ENCODE results near the gene CD59. TPM values are rescaled to one million over a fixed set of nuclear protein-coding genes. Genes with fewer than 3 reads are reported as not detected.
A peak's percentile ranks its signal among the peaks of the same experiment; 100 is the strongest.

Gene CD59
- total and polyA plus RNA-seq, 5 experiments from 2014 or later = 36.2 to 66.8 (median 53.7) TPM

GRCh38 chr11:33706966-33707365 lies 29.3 kb downstream of the CD59 start:
- Mint-ChIP-seq H3K9me3 (no peaks in the 10 kb centered on the region), H3K36me3 (peaks cover 0 to 21% (median 6%) of the 10 kb centered on the region in 3 donors), H3K4me3 (no peak overlapping the region), H3K4me1 (peaks cover 0 to 6% (median 3%) of the 10 kb centered on the region in 4 donors), H3K27ac (no peak overlapping the region), H3K27me3 (no peaks in the 10 kb centered on the region)
- POLR2A ChIA-PET = no interaction called here
- DNase-seq (no peak), ATAC-seq (no peak)

- H3K27ac Mint-ChIP-seq = no peak overlapping the region
- H3K4me3 Mint-ChIP-seq = no peak overlapping the region
- ATAC-seq (no peak), DNase-seq (no peak)
- no peaks in the 10 kb centered on the region for H3K9me3 Mint-ChIP-seq
- POLR2A ChIA-PET = no interaction called here
- H3K27me3 Mint-ChIP-seq = no peaks in the 10 kb centered on the region
- peaks cover under 1 to 9% (median 5%) of the 10 kb centered on the region in 4 donors for H3K4me1 Mint-ChIP-seq
- peaks cover 0 to 21% (median 6%) of the 10 kb centered on the region in 3 donors for H3K36me3 Mint-ChIP-seq
Observed at GRCh38 chr11:33706546-33706945, 29.7 kb downstream of the CD59 start.

- peaks cover 12 to 24% (median 17%) of the 10 kb centered on the region in 4 donors for H3K4me1 Mint-ChIP-seq
- H3K9me3 Mint-ChIP-seq = no peaks in the 10 kb centered on the region
- ATAC-seq (no peak), DNase-seq (no peak)
- H3K27me3 Mint-ChIP-seq = no peaks in the 10 kb centered on the region
- POLR2A ChIA-PET = no interaction called here
- peaks cover 0 to 11% (median 6%) of the 10 kb centered on the region in 3 donors for H3K36me3 Mint-ChIP-seq
- no peak overlapping the region for H3K4me3 Mint-ChIP-seq
- no peak overlapping the region for H3K27ac Mint-ChIP-seq
Observed at GRCh38 chr11:33704240-33705002, 31.8 kb downstream of the CD59 start.

- POLR2A ChIA-PET = no interaction called here
- no peak overlapping the region for H3K27ac Mint-ChIP-seq
- H3K4me1 Mint-ChIP-seq = peaks cover 12 to 24% (median 18%) of the 10 kb centered on the region in 4 donors
- no peak for DNase-seq
- no peak for ATAC-seq
- peaks cover 0 to 5% (median 4%) of the 10 kb centered on the region in 3 donors for H3K36me3 Mint-ChIP-seq
- no peaks in the 10 kb centered on the region for H3K27me3 Mint-ChIP-seq
- no peaks in the 10 kb centered on the region for H3K9me3 Mint-ChIP-seq
- no peak overlapping the region for H3K4me3 Mint-ChIP-seq
Observed at GRCh38 chr11:33703788-33704187, 32.4 kb downstream of the CD59 start.

- POLR2A ChIA-PET = interaction anchor here (4.1 kb wide), 1 partner anchor 33 kb away, joined by 15 read pairs; the partner anchor contains the start of gene CD59
- Mint-ChIP-seq H3K27ac (no peak overlapping the region), H3K4me3 (no peak overlapping the region), H3K9me3 (no peaks in the 10 kb centered on the region), H3K27me3 (peaks cover 0 to 2% (median 0%) of the 10 kb centered on the region in 5 donors), H3K4me1 (peaks cover 12 to 24% (median 18%) of the 10 kb centered on the region in 4 donors), H3K36me3 (no peaks in the 10 kb centered on the region)
- DNase-seq (no peak), ATAC-seq (no peak)
Observed at GRCh38 chr11:33703234-33703633, 33.0 kb downstream of the CD59 start.

GRCh38 chr11:33701302-33702230 lies 34.7 kb downstream of the CD59 start:
- no peak for ATAC-seq
- POLR2A ChIA-PET = interaction anchor here (0.7 to 4.1 kb wide), 5 partner anchors 13 to 41 kb away, joined by 3 to 15 read pairs (median 4); partner anchors contain the start of gene CD59
- peak overlapping the region; percentile 23 to 89 (median 67) for H3K27ac Mint-ChIP-seq
- peaks cover 0 to 5% (median 0%) of the 10 kb centered on the region in 5 donors for H3K27me3 Mint-ChIP-seq
- H3K36me3 Mint-ChIP-seq = no peaks in the 10 kb centered on the region
- H3K4me1 Mint-ChIP-seq = peaks cover 14 to 28% (median 17%) of the 10 kb centered on the region in 4 donors
- peak overlapping the region; percentile 86 to 95 (median 92) for H3K4me3 Mint-ChIP-seq
- DNase-seq = no peak
- no peaks in the 10 kb centered on the region for H3K9me3 Mint-ChIP-seq

GRCh38 chr11:33700502-33701271 lies 35.5 kb downstream of the CD59 start, which contains the start of gene C11orf91:
Gene C11orf91 (minus strand): TSS chr11:33700826. CDS start chr11:33700740, 86 bp downstream.
- POLR2A ChIA-PET = interaction anchor here (1.0 to 4.1 kb wide), 5 partner anchors 16 to 442 kb away, joined by 3 to 15 read pairs (median 4); partner anchors contain the start of gene CD59
- H3K4me1 Mint-ChIP-seq = peaks cover 18 to 30% (median 20%) of the 10 kb centered on the region in 4 donors
- peaks cover 0 to 10% (median 0%) of the 10 kb centered on the region in 5 donors for H3K27me3 Mint-ChIP-seq
- no peaks in the 10 kb centered on the region for H3K9me3 Mint-ChIP-seq
- peak within 1 kb of the TSS; percentile 86 to 95 (median 92) for H3K4me3 Mint-ChIP-seq
- H3K36me3 Mint-ChIP-seq = no peaks in the 10 kb centered on the region
- peak; percentile 90 to 97 (median 95) for DNase-seq
- peak within 1 kb of the TSS; percentile 48 to 89 (median 73) for H3K27ac Mint-ChIP-seq
- ATAC-seq = peak; percentile 90 to 91

- POLR2A ChIA-PET = interaction anchor here (1.0 to 4.1 kb wide), 3 partner anchors 17 to 442 kb away, joined by 3 to 15 read pairs (median 3); partner anchors contain the start of gene CD59
- H3K4me3 Mint-ChIP-seq = peak overlapping the region; percentile 64 to 87 (median 77)
- no peaks in the 10 kb centered on the region for H3K36me3 Mint-ChIP-seq
- ATAC-seq (no peak), DNase-seq (peak in 1 of 10 donors; percentile 6)
- H3K27me3 Mint-ChIP-seq = peaks cover 0 to 10% (median 0%) of the 10 kb centered on the region in 5 donors
- H3K9me3 Mint-ChIP-seq = no peaks in the 10 kb centered on the region
- H3K4me1 Mint-ChIP-seq = peaks cover 18 to 30% (median 20%) of the 10 kb centered on the region in 4 donors
- peak overlapping the region in 3 of 10 donors; percentile 20 to 52 (median 30) for H3K27ac Mint-ChIP-seq
Observed at GRCh38 chr11:33700063-33700501, 36.1 kb downstream of the CD59 start.

GRCh38 chr11:33699515-33700062 lies 36.6 kb downstream of the CD59 start:
- H3K36me3 Mint-ChIP-seq = no peaks in the 10 kb centered on the region
- no peak for DNase-seq
- H3K4me3 Mint-ChIP-seq = peak overlapping the region; percentile 64 to 87 (median 77)
- POLR2A ChIA-PET = interaction anchor here (4.1 kb wide), 1 partner anchor 37 kb away, joined by 15 read pairs; the partner anchor contains the start of gene CD59
- H3K9me3 Mint-ChIP-seq = no peaks in the 10 kb centered on the region
- no peak for ATAC-seq
- peak overlapping the region in 6 of 10 donors; percentile 20 to 81 (median 40) for H3K27ac Mint-ChIP-seq
- peaks cover 18 to 30% (median 20%) of the 10 kb centered on the region in 4 donors for H3K4me1 Mint-ChIP-seq
- H3K27me3 Mint-ChIP-seq = peaks cover 0 to 10% (median 1%) of the 10 kb centered on the region in 5 donors

GRCh38 chr11:33698921-33699320 lies 37.3 kb downstream of the CD59 start:
- POLR2A ChIA-PET = no interaction called here
- Mint-ChIP-seq H3K27me3 (peaks cover 0 to 10% (median 3%) of the 10 kb centered on the region in 5 donors), H3K4me1 (peaks cover 18 to 30% (median 20%) of the 10 kb centered on the region in 4 donors), H3K4me3 (peak overlapping the region in 2 of 10 donors; percentile 75 to 82), H3K27ac (no peak overlapping the region), H3K9me3 (no peaks in the 10 kb centered on the region), H3K36me3 (no peaks in the 10 kb centered on the region)
- DNase-seq (no peak), ATAC-seq (no peak)

- no peak overlapping the region for H3K27ac Mint-ChIP-seq
- POLR2A ChIA-PET = no interaction called here
- ATAC-seq (no peak), DNase-seq (no peak)
- H3K36me3 Mint-ChIP-seq = no peaks in the 10 kb centered on the region
- peaks cover 0 to 10% (median 7%) of the 10 kb centered on the region in 5 donors for H3K27me3 Mint-ChIP-seq
- no peaks in the 10 kb centered on the region for H3K9me3 Mint-ChIP-seq
- peaks cover 18 to 30% (median 20%) of the 10 kb centered on the region in 4 donors for H3K4me1 Mint-ChIP-seq
- H3K4me3 Mint-ChIP-seq = no peak overlapping the region
Observed at GRCh38 chr11:33697997-33698396, 38.2 kb downstream of the CD59 start.
